ENCODE data around the gene WDR18.

The WDR18 gene

DNA sequence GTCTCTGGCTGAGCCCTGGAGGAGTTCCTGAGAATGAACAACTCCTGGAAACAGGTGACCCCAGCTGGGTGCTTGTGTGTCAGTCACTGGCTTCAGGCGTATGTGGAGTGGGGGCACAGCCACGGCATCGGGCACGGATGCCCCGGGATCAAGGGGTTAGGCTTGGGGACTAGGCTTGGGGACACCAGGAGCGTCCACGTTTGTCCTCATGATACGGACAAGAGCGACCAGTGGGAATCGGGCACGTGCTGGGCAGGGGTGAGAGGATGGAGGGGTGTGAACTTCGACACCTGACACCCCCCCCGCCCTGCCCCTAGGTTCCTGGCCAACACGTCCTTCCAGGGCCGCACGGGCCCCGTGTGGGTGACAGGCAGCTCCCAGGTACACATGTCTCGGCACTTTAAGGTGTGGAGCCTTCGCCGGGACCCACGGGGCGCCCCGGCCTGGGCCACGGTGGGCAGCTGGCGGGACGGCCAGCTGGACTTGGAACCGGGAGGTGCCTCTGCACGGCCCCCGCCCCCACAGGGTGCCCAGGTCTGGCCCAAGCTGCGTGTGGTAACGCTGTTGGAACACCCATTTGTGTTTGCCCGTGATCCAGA lies 20.2 kb downstream of the WDR18 start:
- Histone ChIP-seq H3K79me2 (ENCODE audit: low read length) (no peaks in the 10 kb centered on the region), H3K4me1 (ENCODE audit: low read length) (no peaks in the 10 kb centered on the region), H4K20me1 (ENCODE audit: insufficient read depth, low read length) (no peaks in the 10 kb centered on the region), H3K4me2 (ENCODE audit: low read depth, low read length) (no peak overlapping the region), H3K4me3 (ENCODE audit: low read length) (no peak overlapping the region), H3K9ac (ENCODE audit: low read length) (no peak overlapping the region), H3K27ac (ENCODE audit: low read length) (no peak overlapping the region), H3F3A (ENCODE audit: insufficient read depth, low read length) (no peaks in the 10 kb centered on the region), H3K9me2 (replicated peaks; ENCODE audit: insufficient read depth, low read length) (no peaks in the 10 kb centered on the region), H2AFZ (ENCODE audit: low read length) (no peak overlapping the region), H3K9me3 (replicated peaks; ENCODE audit: insufficient read depth, low read length) (no peaks in the 10 kb centered on the region), H3K27me3 (replicated peaks; ENCODE audit: insufficient read depth, low read length) (peaks cover 33% of the 10 kb centered on the region), H3K36me3 (replicated peaks; ENCODE audit: insufficient read depth, low read length) (no peaks in the 10 kb centered on the region)
- TF ChIP-seq EZH2 (optimal IDR thresholded peaks at IDR 0.05; ENCODE audit: low read depth, low read length) (no peak), EZH2phosphoT487 (IDR thresholded peaks at IDR 0.05; ENCODE audit: low read length) (no peak)
- TF ChIP-seq, protein P1, sequence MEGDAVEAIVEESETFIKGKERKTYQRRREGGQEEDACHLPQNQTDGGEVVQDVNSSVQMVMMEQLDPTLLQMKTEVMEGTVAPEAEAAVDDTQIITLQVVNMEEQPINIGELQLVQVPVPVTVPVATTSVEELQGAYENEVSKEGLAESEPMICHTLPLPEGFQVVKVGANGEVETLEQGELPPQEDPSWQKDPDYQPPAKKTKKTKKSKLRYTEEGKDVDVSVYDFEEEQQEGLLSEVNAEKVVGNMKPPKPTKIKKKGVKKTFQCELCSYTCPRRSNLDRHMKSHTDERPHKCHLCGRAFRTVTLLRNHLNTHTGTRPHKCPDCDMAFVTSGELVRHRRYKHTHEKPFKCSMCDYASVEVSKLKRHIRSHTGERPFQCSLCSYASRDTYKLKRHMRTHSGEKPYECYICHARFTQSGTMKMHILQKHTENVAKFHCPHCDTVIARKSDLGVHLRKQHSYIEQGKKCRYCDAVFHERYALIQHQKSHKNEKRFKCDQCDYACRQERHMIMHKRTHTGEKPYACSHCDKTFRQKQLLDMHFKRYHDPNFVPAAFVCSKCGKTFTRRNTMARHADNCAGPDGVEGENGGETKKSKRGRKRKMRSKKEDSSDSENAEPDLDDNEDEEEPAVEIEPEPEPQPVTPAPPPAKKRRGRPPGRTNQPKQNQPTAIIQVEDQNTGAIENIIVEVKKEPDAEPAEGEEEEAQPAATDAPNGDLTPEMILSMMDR (IDR thresholded peaks at IDR 0.05; ENCODE audit: low read length), result no peak
- no peak for DNase-seq

DNA sequence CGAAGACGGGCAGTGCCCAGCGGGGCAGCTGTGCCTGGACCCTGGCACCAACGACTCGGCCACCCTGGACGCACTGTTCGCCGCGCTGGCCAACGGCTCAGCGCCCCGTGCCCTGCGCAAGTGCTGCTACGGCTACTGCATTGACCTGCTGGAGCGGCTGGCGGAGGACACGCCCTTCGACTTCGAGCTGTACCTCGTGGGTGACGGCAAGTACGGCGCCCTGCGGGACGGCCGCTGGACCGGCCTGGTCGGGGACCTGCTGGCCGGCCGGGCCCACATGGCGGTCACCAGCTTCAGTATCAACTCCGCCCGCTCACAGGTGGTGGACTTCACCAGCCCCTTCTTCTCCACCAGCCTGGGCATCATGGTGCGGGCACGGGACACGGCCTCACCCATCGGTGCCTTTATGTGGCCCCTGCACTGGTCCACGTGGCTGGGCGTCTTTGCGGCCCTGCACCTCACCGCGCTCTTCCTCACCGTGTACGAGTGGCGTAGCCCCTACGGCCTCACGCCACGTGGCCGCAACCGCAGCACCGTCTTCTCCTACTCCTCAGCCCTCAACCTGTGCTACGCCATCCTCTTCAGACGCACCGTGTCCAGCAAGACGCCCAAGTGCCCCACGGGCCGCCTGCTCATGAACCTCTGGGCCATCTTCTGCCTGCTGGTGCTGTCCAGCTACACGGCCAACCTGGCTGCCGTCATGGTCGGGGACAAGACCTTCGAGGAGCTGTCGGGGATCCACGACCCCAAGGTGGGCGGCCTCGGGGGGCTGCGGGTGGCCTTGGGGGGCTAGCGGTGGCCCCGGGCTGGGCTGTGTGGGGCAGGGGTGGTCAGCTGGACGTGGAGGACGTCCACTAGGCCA lies 20.9 kb downstream of the WDR18 start:
- Histone ChIP-seq H2AFZ (ENCODE audit: low read length) (no peak overlapping the region), H3F3A (ENCODE audit: insufficient read depth, low read length) (no peaks in the 10 kb centered on the region), H3K27ac (ENCODE audit: low read length) (no peak overlapping the region), H3K9me3 (replicated peaks; ENCODE audit: insufficient read depth, low read length) (no peaks in the 10 kb centered on the region), H3K4me3 (ENCODE audit: low read length) (no peak overlapping the region), H3K9ac (ENCODE audit: low read length) (no peak overlapping the region), H3K36me3 (replicated peaks; ENCODE audit: insufficient read depth, low read length) (peaks cover 4% of the 10 kb centered on the region), H3K79me2 (ENCODE audit: low read length) (no peaks in the 10 kb centered on the region), H3K27me3 (replicated peaks; ENCODE audit: insufficient read depth, low read length) (peaks cover 29% of the 10 kb centered on the region), H4K20me1 (ENCODE audit: insufficient read depth, low read length) (no peaks in the 10 kb centered on the region), H3K4me1 (ENCODE audit: low read length) (no peaks in the 10 kb centered on the region), H3K4me2 (ENCODE audit: low read depth, low read length) (no peak overlapping the region), H3K9me2 (replicated peaks; ENCODE audit: insufficient read depth, low read length) (no peaks in the 10 kb centered on the region)
- no peak for DNase-seq
- TF ChIP-seq, protein P1 (IDR thresholded peaks at IDR 0.05; ENCODE audit: low read length), result no peak
- no peak for TF ChIP-seq EZH2phosphoT487 (IDR thresholded peaks at IDR 0.05; ENCODE audit: low read length)
- TF ChIP-seq EZH2 (optimal IDR thresholded peaks at IDR 0.05; ENCODE audit: low read depth, low read length), result no peak

DNA sequence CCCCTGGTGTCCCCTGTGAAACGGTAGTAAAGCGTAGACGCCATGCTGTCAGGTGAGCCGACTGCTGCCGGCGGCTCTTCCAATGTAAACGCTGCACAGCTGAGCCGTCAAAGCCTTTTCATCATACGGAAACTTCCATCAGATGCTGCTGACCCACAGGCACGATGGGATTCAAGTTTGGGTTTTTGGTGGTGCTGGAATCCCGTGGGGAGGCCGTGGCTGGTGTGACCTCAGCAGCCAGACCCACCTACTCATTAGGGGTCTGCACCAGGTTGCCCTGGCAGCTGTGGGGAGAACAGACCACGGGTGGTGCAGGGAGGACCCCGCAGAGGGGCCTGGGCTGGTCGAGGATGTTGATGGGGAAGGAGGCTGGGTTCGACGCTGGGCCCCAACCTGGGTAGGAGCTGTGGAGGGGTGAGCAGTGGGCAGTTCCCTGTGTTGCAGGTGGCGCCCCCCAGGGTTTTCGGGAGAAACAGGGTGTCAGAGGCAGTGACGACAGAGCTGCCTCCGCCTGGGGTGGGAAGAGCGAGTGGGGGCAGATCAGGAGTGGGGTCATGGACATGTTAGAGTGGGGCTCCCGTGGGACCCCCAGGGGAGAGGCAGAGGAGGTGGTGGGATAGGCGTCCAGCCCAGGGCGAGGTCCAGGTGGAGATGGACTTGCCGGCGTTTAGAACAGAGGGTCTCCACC lies 22.7 kb downstream of the WDR18 start:
- no peak for DNase-seq
- no peak overlapping the region for H2AFZ ChIP-seq (ENCODE audit: low read length)
- H3K27me3 ChIP-seq (replicated peaks; ENCODE audit: insufficient read depth, low read length), result peaks cover 20% of the 10 kb centered on the region
- no peak overlapping the region for H3K4me2 ChIP-seq (ENCODE audit: low read depth, low read length)
- no peaks in the 10 kb centered on the region for H4K20me1 ChIP-seq (ENCODE audit: insufficient read depth, low read length)
- H3K79me2 ChIP-seq (ENCODE audit: low read length), result peaks cover under 1% of the 10 kb centered on the region; the same call in 1 of the 2 replicates
- H3K9me3 ChIP-seq (replicated peaks; ENCODE audit: insufficient read depth, low read length), result no peaks in the 10 kb centered on the region
- peaks cover 11% of the 10 kb centered on the region for H3K36me3 ChIP-seq (replicated peaks; ENCODE audit: insufficient read depth, low read length)
- no peak overlapping the region for H3K9ac ChIP-seq (ENCODE audit: low read length)
- TF ChIP-seq EZH2phosphoT487 (IDR thresholded peaks at IDR 0.05; ENCODE audit: low read length) (no peak), EZH2 (optimal IDR thresholded peaks at IDR 0.05; ENCODE audit: low read depth, low read length) (no peak)
- TF ChIP-seq, protein P1 (IDR thresholded peaks at IDR 0.05; ENCODE audit: low read length), result no peak
- no peak overlapping the region for H3K27ac ChIP-seq (ENCODE audit: low read length)
- no peaks in the 10 kb centered on the region for H3F3A ChIP-seq (ENCODE audit: insufficient read depth, low read length)
- no peaks in the 10 kb centered on the region for H3K9me2 ChIP-seq (replicated peaks; ENCODE audit: insufficient read depth, low read length)
- no peaks in the 10 kb centered on the region for H3K4me1 ChIP-seq (ENCODE audit: low read length)
- no peak overlapping the region for H3K4me3 ChIP-seq (ENCODE audit: low read length)

Measured in MM.1S (cell line).